ENCODE results near the gene UGT1A4. TPM values are rescaled to one million over a fixed set of nuclear protein-coding genes. Genes with fewer than 3 reads are reported as not detected.

Gene UGT1A4
- total and polyA plus RNA-seq, 2 of the 8 experiments (the other 6 are each of a cell fraction or from before 2014, with no cell fraction given): not detected

- Histone ChIP-seq H3K27me3 (replicated peaks in 1 of 4; ENCODE audit: control insufficient read depth in 3 of 4, extremely low read depth in 1 of 4, insufficient read depth in 3 of 4, low read length in 3 of 4) (no peaks in the 10 kb centered on the region), H3K79me2 (ENCODE audit: control insufficient read depth in 1 of 2, insufficient read depth in 2 of 2, low read length in 2 of 2) (no peaks in the 10 kb centered on the region), H4K20me1 (replicated peaks in 1 of 2; ENCODE audit: control insufficient read depth in 1 of 2, insufficient read depth in 2 of 2, low read length in 2 of 2) (no peaks in the 10 kb centered on the region), H2BK15ac (ENCODE audit: low read length) (no peak overlapping the region), H3K14ac (ENCODE audit: insufficient read length) (no peak overlapping the region), H3K9ac (replicated peaks in 1 of 4; ENCODE audit: extremely low read depth in 1 of 4, low read depth in 3 of 4, low read length in 3 of 4) (no peak overlapping the region), H2BK12ac (ENCODE audit: low read depth, low read length) (no peak overlapping the region), H4K91ac (replicated peaks; ENCODE audit: insufficient read length, low read length) (no peak overlapping the region), H3K56ac (replicated peaks; ENCODE audit: insufficient read length, low read depth, low read length) (no peak overlapping the region), H3K4me2 (ENCODE audit: insufficient read depth in 1 of 2, low read depth in 2 of 2, low read length in 2 of 2) (no peak overlapping the region), H4K8ac (ENCODE audit: extremely low read depth, insufficient read depth, low read length) (no peak overlapping the region), H2BK20ac (ENCODE audit: low read length) (no peak overlapping the region), H2AK5ac (ENCODE audit: low read depth, low read length) (no peak overlapping the region), H3K18ac (ENCODE audit: extremely low read depth, low read length) (no peak overlapping the region), H3K23me2 (ENCODE audit: low read depth, low read length) (no peaks in the 10 kb centered on the region), H3K4me3 (ENCODE audit: extremely low read depth in 1 of 4, insufficient read depth in 2 of 4, low read depth in 3 of 4, low read length in 4 of 4) (no peak overlapping the region), H2AFZ (ENCODE audit: low read length) (no peak overlapping the region), H3K36me3 (ENCODE audit: control insufficient read depth in 2 of 4, insufficient read depth in 4 of 4, low read length in 3 of 4) (no peaks in the 10 kb centered on the region), H3K27ac (ENCODE audit: low read depth, low read length) (no peak overlapping the region), H3K9me3 (ENCODE audit: insufficient read depth in 2 of 2, low read depth in 1 of 2, low read length in 1 of 2) (no peaks in the 10 kb centered on the region), H2BK5ac (ENCODE audit: low read depth, low read length) (no peak overlapping the region), H3K4me1 (replicated peaks in 1 of 4; ENCODE audit: control insufficient read depth in 3 of 4, insufficient read depth in 4 of 4, low read length in 3 of 4) (no peaks in the 10 kb centered on the region), H3K23ac (ENCODE audit: insufficient read length) (no peak overlapping the region), H3K79me1 (ENCODE audit: low read depth, low read length) (no peaks in the 10 kb centered on the region), H4K5ac (ENCODE audit: insufficient read length, low read depth, low read length) (no peak overlapping the region), H3K4ac (replicated peaks; ENCODE audit: insufficient read length, low read depth, low read length) (no peak overlapping the region), H2BK120ac (replicated peaks; ENCODE audit: low read depth, low read length) (no peak overlapping the region)
- ChIA-PET CTCF (ENCODE audit: partially characterized antibody) (interaction anchor here (2.6 kb wide), 1 partner anchor 15 kb away, joined by 11 read pairs; no protein-coding TSS in a partner anchor), POLR2A (ENCODE audit: partially characterized antibody) (no interaction called here)
- TF ChIP-seq MAX (IDR thresholded peaks at IDR 0.05): no peak
- no peak for TF ChIP-seq NRF1 (IDR thresholded peaks at IDR 0.05; ENCODE audit: low read depth, low read length)
- TF ChIP-seq RFX5 (IDR thresholded peaks at IDR 0.05; ENCODE audit: borderline replicate concordance, low read depth, low read length): no peak
- no peak for TF ChIP-seq RAD21 (IDR thresholded peaks at IDR 0.05 in 1 of 2, conservative IDR thresholded peaks at IDR 0.05 in 1 of 2; ENCODE audit: low read depth in 2 of 2, low read length in 2 of 2)
- no peak for TF ChIP-seq SP1 (IDR thresholded peaks at IDR 0.05; ENCODE audit: low read depth, low read length)
- no peak for TF ChIP-seq SAP30 (IDR thresholded peaks at IDR 0.05; ENCODE audit: insufficient read depth, insufficient replicate concordance, low read length)
- no peak for TF ChIP-seq MAFK (IDR thresholded peaks at IDR 0.05; ENCODE audit: low read depth, low read length)
- DNase-seq (ENCODE audit: low read depth in 1 of 2, low spot score in 2 of 2) (no peak), FAIRE-seq (no peak)
- WGBS, 2 experiments (ENCODE audit: extremely low coverage in 1 of 2, insufficient coverage in 1 of 2, insufficient read length in 1 of 2, insufficient replicate concordance in 2 of 2, low coverage in 1 of 2, low lambda C conversion rate in 2 of 2, missing lambda C conversion rate in 1 of 2): 91% methylated on average over 4 of the region's 4 CpGs; no CpG with 5 or more reads in 1 of the 2 experiments
Observed at GRCh38 chr2:233816771-233817170, 98.2 kb downstream of the UGT1A4 start.
